Gastrocnemius medialis (tissue), 4 donors: ENCODE results near the gene CXCL17.

Experiments
- CTCF ChIP-seq, 5 experiments: fragments of 450-650 bp in 3 of 5; fragments of 200-600 bp in 2 of 5; sonication (generic) in 2 of 5; IDR thresholded peaks in 4 of 5; conservative IDR thresholded peaks in 1 of 5; 1 replicate in 4 of 5; 2 replicates in 1 of 5; pipeline ENCODE4 v1.5.1; 2016 to 2019; ENCODE audit warnings: antibody characterized with exemption in 5 of 5, mild to moderate bottlenecking in 3 of 5, moderate library complexity in 3 of 5
- POLR2A ChIP-seq, 2 donors: fragments of 450-650 bp; IDR thresholded peaks; one replicate each; pipeline ENCODE4 v1.6.1; 2017; ENCODE audit warnings: antibody characterized with exemption in 2 of 2, mild to moderate bottlenecking in 2 of 2, moderate library complexity in 2 of 2

- TF ChIP-seq CTCF (IDR thresholded peaks at IDR 0.05 in 4 of 5, conservative IDR thresholded peaks at IDR 0.05 in 1 of 5) (no peak), POLR2A (IDR thresholded peaks at IDR 0.05) (no peak)
These were observed 12.3 kb upstream of the CXCL17 start for GRCh38 chr19:42455086-42455485.
